ENCODE measurements around the gene MAB21L2.

GRCh38 chr4:150540536-150540935 lies 41.4 kb upstream of the MAB21L2 start:
- TF ChIP-seq CTCF (IDR thresholded peaks at IDR 0.05; ENCODE audit: insufficient read depth, low read depth, low read length) = no peak
- TF ChIP-seq EZH2 (IDR thresholded peaks at IDR 0.05; ENCODE audit: insufficient read depth, low read length) = no peak

All from astrocyte (in vitro differentiated cells and primary cell).